H1 (cell line): Measurements from ENCODE around the gene PLBD2. TPM values are rescaled to one million over a fixed set of nuclear protein-coding genes. Genes with fewer than 3 reads are reported as not detected.

ENCODE experiments used
- ASH2L ChIP-seq: fragments of 200-600, 300-600 bp; sonication (generic); IDR thresholded peaks from one replicate; pipeline ENCODE4 v1.7.1; 2017; ENCODE audit warnings: low read length
- EP300 ChIP-seq, 2 experiments: IDR thresholded peaks; 1 replicate in 1 of 2; 2 replicates in 1 of 2; pipeline ENCODE4 v1.6.1; 2011 to 2012; ENCODE audit warnings: low read depth in 2 of 2, low read length in 2 of 2, mild to moderate bottlenecking in 2 of 2, borderline replicate concordance in 1 of 2, inconsistent platforms in 1 of 2, moderate library complexity in 1 of 2
- polyA plus RNA-seq, 7 experiments: library from polyadenylated mRNA; depleted of rRNA in 3 of 7; stranded (reverse) in 5 of 7; unstranded in 2 of 7; fragments of >200 nt in 5 of 7; fragments of 200-250 nt in 2 of 7; gene quantifications; 1 replicate in 5 of 7; 2 replicates in 1 of 7; 4 replicates in 1 of 7; pipeline versions ENCODE4 v1.2.1 to v1.2.3, GENCODE V29; 2011 to 2013; ENCODE audit warnings: missing spikeins in 2 of 7, mixed read lengths in 2 of 7
- total RNA-seq: library from RNA; stranded (reverse); fragmentation: NEBNext Ultra II Directional; extraction: Animal tissue kit (Norgen Biotek cat#: 25700); gene quantifications from 2 replicates; pipeline ENCODE4 v1.2.1, GENCODE V29; 2021

PLBD2 gene
- total and polyA plus RNA-seq, 2 of the 8 experiments (the other 6 are each of a cell fraction or from before 2014, with no cell fraction given), result 16.8 to 33.5 TPM

- TF ChIP-seq ASH2L, result no peak
- no peak for TF ChIP-seq EP300 (IDR thresholded peaks at IDR 0.05; ENCODE audit: borderline replicate concordance in 1 of 2, low read depth in 2 of 2, low read length in 2 of 2)
Observed at GRCh38 chr12:113359133-113359938, 949 bp downstream of the PLBD2 start (continued).
